Adrenal gland (tissue), 5 donors: ENCODE data around the gene TBL3.

Experiments
- POLR2A ChIP-seq, 2 donors: fragments of 450-650 bp; IDR thresholded peaks; one replicate each; pipeline ENCODE4 v1.6.1; 2017; ENCODE audit warnings: antibody characterized with exemption in 2 of 2, mild to moderate bottlenecking in 2 of 2, moderate library complexity in 1 of 2
- TF ChIP-seq, protein P1 (sequence below), 6 experiments: fragments of 450-650 bp in 4 of 6; fragments of 200-600 bp in 2 of 6; sonication (generic) in 1 of 6; IDR thresholded peaks; 1 replicate in 5 of 6; 2 replicates in 1 of 6; pipeline versions ENCODE4 v1.5.1 to v1.8.0; 2016 to 2021; ENCODE audit warnings: antibody characterized with exemption in 6 of 6, mild to moderate bottlenecking in 2 of 6, moderate library complexity in 1 of 6
- donor health status: DM: no; HTN: no; CAD: no.

DNA sequence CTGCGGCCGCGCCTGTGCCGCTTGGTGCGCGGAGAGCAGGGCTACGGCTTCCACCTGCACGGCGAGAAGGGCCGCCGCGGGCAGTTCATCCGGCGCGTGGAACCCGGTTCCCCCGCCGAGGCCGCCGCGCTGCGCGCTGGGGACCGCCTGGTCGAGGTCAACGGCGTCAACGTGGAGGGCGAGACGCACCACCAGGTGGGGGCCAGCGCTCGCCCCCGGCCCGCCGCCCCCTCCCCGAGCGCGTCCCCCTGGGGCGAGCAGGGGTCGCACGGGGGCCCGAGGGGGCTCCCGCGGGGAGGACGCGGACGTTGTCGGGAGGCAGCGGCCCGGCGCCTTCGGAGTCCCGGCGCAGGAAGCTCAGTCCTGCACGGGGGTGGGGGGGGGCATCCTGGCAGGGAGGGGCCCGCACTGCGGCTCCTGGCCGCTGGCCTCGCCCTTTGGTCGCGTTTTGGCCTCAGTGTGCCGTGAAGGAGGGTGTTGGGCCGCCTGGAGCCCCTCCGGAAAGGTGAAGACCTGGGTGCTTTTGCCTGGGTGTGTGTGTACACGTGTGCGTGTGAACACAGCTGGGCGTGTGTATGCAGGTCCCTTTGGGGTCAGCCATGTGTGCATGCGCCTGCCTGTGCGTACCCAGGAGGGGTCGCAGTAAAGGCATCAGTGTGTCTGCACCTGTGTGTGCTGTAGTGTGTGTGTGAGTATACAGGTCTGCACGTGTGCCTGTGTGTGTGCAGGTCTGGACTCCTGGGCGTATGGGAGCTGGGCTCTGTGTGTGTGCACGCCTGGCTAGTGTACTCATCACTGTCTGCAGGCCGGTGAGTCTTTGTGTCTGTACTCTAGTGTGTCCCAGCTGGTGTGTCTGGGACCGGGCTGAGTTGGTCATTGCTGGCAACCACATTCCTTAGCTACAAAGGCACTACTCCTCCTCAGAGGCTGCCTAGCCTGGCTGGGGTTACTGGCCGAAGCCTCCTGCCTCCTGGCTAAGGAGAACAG lies 55.5 kb downstream of the TBL3 start:
- TF ChIP-seq, protein P1, sequence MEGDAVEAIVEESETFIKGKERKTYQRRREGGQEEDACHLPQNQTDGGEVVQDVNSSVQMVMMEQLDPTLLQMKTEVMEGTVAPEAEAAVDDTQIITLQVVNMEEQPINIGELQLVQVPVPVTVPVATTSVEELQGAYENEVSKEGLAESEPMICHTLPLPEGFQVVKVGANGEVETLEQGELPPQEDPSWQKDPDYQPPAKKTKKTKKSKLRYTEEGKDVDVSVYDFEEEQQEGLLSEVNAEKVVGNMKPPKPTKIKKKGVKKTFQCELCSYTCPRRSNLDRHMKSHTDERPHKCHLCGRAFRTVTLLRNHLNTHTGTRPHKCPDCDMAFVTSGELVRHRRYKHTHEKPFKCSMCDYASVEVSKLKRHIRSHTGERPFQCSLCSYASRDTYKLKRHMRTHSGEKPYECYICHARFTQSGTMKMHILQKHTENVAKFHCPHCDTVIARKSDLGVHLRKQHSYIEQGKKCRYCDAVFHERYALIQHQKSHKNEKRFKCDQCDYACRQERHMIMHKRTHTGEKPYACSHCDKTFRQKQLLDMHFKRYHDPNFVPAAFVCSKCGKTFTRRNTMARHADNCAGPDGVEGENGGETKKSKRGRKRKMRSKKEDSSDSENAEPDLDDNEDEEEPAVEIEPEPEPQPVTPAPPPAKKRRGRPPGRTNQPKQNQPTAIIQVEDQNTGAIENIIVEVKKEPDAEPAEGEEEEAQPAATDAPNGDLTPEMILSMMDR (IDR thresholded peaks at IDR 0.05) = no peak
- no peak for TF ChIP-seq POLR2A (IDR thresholded peaks at IDR 0.05)
